HCT116 (cell line): ENCODE data around the gene IRAG1. TPM values are rescaled to one million over a fixed set of nuclear protein-coding genes. Genes with fewer than 3 reads are reported as not detected.

ENCODE experiments used
- ATAC-seq: fragments of 200-7000 bp; cut with Tn5 transposase; 2 replicates; pipeline ENCODE4 v1.9.1; 2020; ENCODE audit warnings: mild to moderate bottlenecking, moderate library complexity
- BruUV-seq: library from RNA; stranded (reverse); fragments of 400-500 nt; replicated peaks from 2 replicates; lab custom pipeline; 2021; lab: Mats Ljungman, UMichigan
- CTCF ChIA-PET: fragments of 300-600 bp; sonication (Branson Sonifier 250); formaldehyde crosslinking; loops from one replicate; lab custom pipeline; 2021; ENCODE audit warnings: antibody characterized with exemption; lab: Charles Lee
- POLR2A ChIA-PET: fragments of 300-600, 350-600 bp; sonication (Branson Sonifier 250); formaldehyde crosslinking; loops from one replicate; lab custom pipeline; 2021; ENCODE audit warnings: antibody characterized with exemption; lab: Charles Lee
- RAD21 ChIA-PET, 2 experiments: fragments of 300-600 bp; sonication (Branson Sonifier 250); formaldehyde crosslinking; loops; one replicate each; lab custom pipeline; 2023; ENCODE audit warnings: low total read pairs in 2 of 2; ENCODE audit not compliant: uncharacterized antibody in 2 of 2, unreplicated experiment in 2 of 2, low non-redundant PET in 1 of 2; lab: Charles Lee
- DNase-seq: peaks from one replicate; pipeline ENCODE4 v3.0.0-alpha.2; 2010; ENCODE audit warnings: low read depth, low spot score
- H2AFZ ChIP-seq: fragments of 200-600 bp; shearing (Covaris generic), sonication (generic); 2 replicates; pipeline ENCODE4 v1.6.1; 2017; ENCODE audit warnings: low read depth, mixed run types, mixed read lengths, antibody characterized with exemption, low read length; ENCODE audit not compliant: poor library complexity, severe bottlenecking
- H3K27ac ChIP-seq: 2 replicates; pipeline ENCODE4 v1.5.1; 2012; ENCODE audit warnings: low read depth, low read length
- H3K27me3 ChIP-seq: fragments of 200-600 bp; sonication (generic); 2 replicates; pipeline ENCODE4 v1.6.1; 2016; ENCODE audit warnings: mixed run types, low read length, mixed read lengths; ENCODE audit not compliant: insufficient read depth
- H3K36me3 ChIP-seq, 2 experiments: fragments of 200-500 bp in 1 of 2; fragments of 200-600 bp in 1 of 2; sonication (Bioruptor generic) in 1 of 2; sonication (generic) in 1 of 2; 2 replicates each; pipeline versions ENCODE4 v1.5.1 to v1.6.1; 2014 to 2016; ENCODE audit warnings: low read length in 2 of 2, inconsistent platforms in 1 of 2, mixed read lengths in 1 of 2, mixed run types in 1 of 2; ENCODE audit not compliant: insufficient read depth in 2 of 2, control insufficient read depth in 1 of 2
- H3K4me1 ChIP-seq, 2 experiments: fragments of 200-600 bp in 1 of 2; sonication (generic) in 1 of 2; 2 replicates each; pipeline versions ENCODE4 v1.5.1 to v1.6.1; 2012 to 2017; ENCODE audit warnings: low read length in 2 of 2, inconsistent platforms in 1 of 2, mild to moderate bottlenecking in 1 of 2, mixed read lengths in 1 of 2, mixed run types in 1 of 2, moderate library complexity in 1 of 2; ENCODE audit not compliant: insufficient read depth in 2 of 2, control insufficient read depth in 1 of 2
- H3K4me2 ChIP-seq: fragments of 200-600 bp; sonication (generic); 2 replicates; pipeline ENCODE4 v1.6.1; 2017; ENCODE audit warnings: mixed run types, low read length, mixed read lengths
- H3K4me3 ChIP-seq, 2 experiments: fragments of 200-600 bp in 1 of 2; sonication (generic) in 1 of 2; replicated peaks in 1 of 2; 2 replicates each; pipeline ENCODE4 v1.5.1; 2011 to 2016; ENCODE audit warnings: low read length in 2 of 2, control low read depth in 1 of 2, low read depth in 1 of 2, mild to moderate bottlenecking in 1 of 2, mixed read lengths in 1 of 2, mixed run types in 1 of 2
- H3K79me2 ChIP-seq: fragments of 200-600 bp; sonication (generic); 2 replicates; pipeline ENCODE4 v1.6.1; 2017; ENCODE audit warnings: mild to moderate bottlenecking, mixed run types, low read length, moderate library complexity, mixed read lengths; ENCODE audit not compliant: insufficient read depth
- H3K9ac ChIP-seq: fragments of 200-600 bp; sonication (generic); 2 replicates; pipeline ENCODE4 v1.6.1; 2016; ENCODE audit warnings: low read length, mixed read lengths
- H3K9me2 ChIP-seq: fragments of 200-600 bp; sonication (generic), shearing (Covaris generic); 2 replicates; pipeline ENCODE4 v1.6.1; 2017; ENCODE audit warnings: mixed run types, mild to moderate bottlenecking, moderate library complexity; ENCODE audit not compliant: insufficient read depth
- H3K9me3 ChIP-seq, 2 experiments: fragments of 200-500 bp in 1 of 2; fragments of 200-600 bp in 1 of 2; sonication (Bioruptor generic) in 1 of 2; sonication (generic) in 1 of 2; 2 replicates each; pipeline ENCODE4 v1.6.1; 2014 to 2017; ENCODE audit warnings: low read length in 2 of 2, mixed read lengths in 2 of 2, inconsistent platforms in 1 of 2, low read depth in 1 of 2, mild to moderate bottlenecking in 1 of 2, mixed run types in 1 of 2, moderate library complexity in 1 of 2; ENCODE audit not compliant: control insufficient read depth in 1 of 2, insufficient read depth in 1 of 2
- H4K20me1 ChIP-seq: fragments of 200-600 bp; sonication (generic), shearing (Covaris generic); 2 replicates; pipeline ENCODE4 v1.6.1; 2017; ENCODE audit warnings: mixed run types, mild to moderate bottlenecking, moderate library complexity; ENCODE audit not compliant: insufficient read depth
- ELF1 ChIP-seq: IDR thresholded peaks from 2 replicates; pipeline ENCODE4 v1.6.1; 2012; ENCODE audit warnings: low read depth, borderline replicate concordance
- EZH2 ChIP-seq: fragments of 200-600 bp; sonication (generic); IDR thresholded peaks from 2 replicates; pipeline ENCODE4 v1.6.1; 2017; ENCODE audit warnings: antibody characterized with exemption, mixed run types
- EZH2phosphoT487 ChIP-seq: fragments of 200-600 bp; IDR thresholded peaks from 2 replicates; pipeline ENCODE4 v1.6.1; 2018; ENCODE audit warnings: antibody characterized with exemption, borderline replicate concordance
- JUND ChIP-seq: IDR thresholded peaks from 2 replicates; pipeline ENCODE4 v1.6.1; 2012
- POLR2A ChIP-seq: IDR thresholded peaks from 2 replicates; pipeline ENCODE4 v1.7.0; 2011; ENCODE audit warnings: borderline replicate concordance; ENCODE audit not compliant: insufficient read depth, insufficient read length; ENCODE audit errors: extremely low read depth
- SP1 ChIP-seq: IDR thresholded peaks from 2 replicates; pipeline ENCODE4 v1.6.1; 2012; ENCODE audit warnings: low read depth
- TCF7L2 ChIP-seq: IDR thresholded peaks from 2 replicates; pipeline ENCODE4 v1.7.0; 2011; ENCODE audit warnings: borderline replicate concordance, inconsistent platforms; ENCODE audit not compliant: insufficient read depth, insufficient read length; ENCODE audit errors: extremely low read depth
- ZFX ChIP-seq: fragments of 450-650 bp; IDR thresholded peaks from 2 replicates; pipeline ENCODE4 v1.6.1; 2017
- ZNF274 ChIP-seq: fragments of 200-500 bp; sonication (Bioruptor generic); IDR thresholded peaks from 2 replicates; pipeline ENCODE4 v1.6.1; 2014; ENCODE audit warnings: mild to moderate bottlenecking, low read depth, low read length, inconsistent platforms
- intact Hi-C: fragments of 100-400 bp; cut with micrococcal nuclease; formaldehyde crosslinking; loops from 2 replicates; pipeline ENCODE4 v1.10.0; 2022
- total RNA-seq: library from RNA; stranded (reverse); gene quantifications from one replicate; pipeline ENCODE4 v1.2.1, GENCODE V29; 2021; ENCODE audit not compliant: unreplicated experiment
- TF ChIP-seq, protein P1 (sequence below): IDR thresholded peaks from 2 replicates; pipeline ENCODE4 v1.6.1; 2012

Gene IRAG1
- total RNA-seq, 1 experiment from 2014 or later = 3.7 TPM

DNA sequence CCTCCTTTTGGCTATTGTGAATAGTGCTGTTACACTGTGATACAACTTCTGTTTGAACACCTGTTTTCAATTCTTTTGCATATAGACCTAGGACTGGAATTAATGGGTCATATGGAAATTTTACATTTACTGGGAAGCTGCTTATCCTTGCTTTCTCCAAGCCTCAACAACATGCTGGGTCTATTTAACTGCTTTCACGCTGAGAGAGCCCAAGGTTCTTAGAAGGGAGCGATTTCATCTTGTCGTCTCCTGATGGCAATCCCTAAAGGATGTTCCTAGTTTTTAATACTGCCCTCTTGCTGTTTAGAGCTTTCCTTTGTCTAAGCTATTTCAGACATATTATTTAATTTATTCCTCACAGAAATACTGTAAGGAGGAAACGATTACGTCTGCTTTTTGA, 15.5 kb downstream of the IRAG1 start:
- Histone ChIP-seq H3K9me2 (no peaks in the 10 kb centered on the region), H3K79me2 (no peaks in the 10 kb centered on the region), H3K36me3 (no peaks in the 10 kb centered on the region), H2AFZ (no peak overlapping the region), H3K4me3 (no peak overlapping the region), H3K4me1 (peaks cover 19 to 42% of the 10 kb centered on the region in 2 experiments; a peak in 3 of 4 replicates), H3K27ac (no peak overlapping the region), H3K9ac (no peak overlapping the region), H4K20me1 (no peaks in the 10 kb centered on the region), H3K27me3 (no peaks in the 10 kb centered on the region)
- intact Hi-C loops = no loop called here
- ChIA-PET CTCF (interaction anchor here (0.9 kb wide), 1 partner anchor 18 kb away, joined by 3 read pairs; no protein-coding TSS in a partner anchor), POLR2A (no interaction called here), RAD21 (no interaction called here)
- BruUV-seq = no TSS peak
- DNase-seq (no peak), ATAC-seq (no peak)
- TF ChIP-seq EZH2 = no peak
- no peak for TF ChIP-seq POLR2A
- TF ChIP-seq, protein P1, sequence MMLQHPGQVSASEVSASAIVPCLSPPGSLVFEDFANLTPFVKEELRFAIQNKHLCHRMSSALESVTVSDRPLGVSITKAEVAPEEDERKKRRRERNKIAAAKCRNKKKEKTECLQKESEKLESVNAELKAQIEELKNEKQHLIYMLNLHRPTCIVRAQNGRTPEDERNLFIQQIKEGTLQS = no peak
- TF ChIP-seq, all 23 proteins: peak for 0
- Histone ChIP-seq H3K9me3 (no peaks in the 10 kb centered on the region), H3K4me2 (no peak overlapping the region)

DNA sequence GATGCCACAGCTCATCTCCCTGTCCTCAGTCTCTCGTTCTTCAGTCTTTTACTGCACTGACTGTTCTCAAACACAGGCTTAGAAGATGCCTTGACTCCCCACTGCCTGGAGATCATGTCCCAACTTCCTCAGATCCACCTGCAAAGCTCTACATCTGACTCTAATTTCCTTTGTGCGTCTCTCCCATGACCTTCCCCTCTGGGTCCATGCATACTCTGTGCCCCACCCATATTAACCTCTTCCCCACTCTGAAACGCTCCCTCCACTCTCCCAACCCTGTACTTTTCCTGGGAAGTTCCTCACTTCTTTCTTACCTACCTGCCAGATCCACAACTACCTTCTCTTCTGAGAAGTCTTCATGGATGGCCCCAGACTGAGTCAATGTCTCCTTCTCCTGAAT, 16.6 kb downstream of the IRAG1 start:
- BruUV-seq = no TSS peak
- no peaks in the 10 kb centered on the region for H3K9me3 ChIP-seq

More for the DNA sequence above, 16.6 kb downstream of the IRAG1 start:
- Histone ChIP-seq H3K36me3 (0 out of 4 replicates have a peak, but pooled peaks cover 0 to 3% of the 10 kb centered on the region in 2 experiments), H3K9ac (no peak overlapping the region), H3K9me2 (no peaks in the 10 kb centered on the region), H2AFZ (no peak overlapping the region), H3K27me3 (no peaks in the 10 kb centered on the region), H3K79me2 (no peaks in the 10 kb centered on the region), H3K27ac (no peak overlapping the region), H4K20me1 (no peaks in the 10 kb centered on the region), H3K4me3 (no peak overlapping the region)
- intact Hi-C loops = no loop called here
- ChIA-PET RAD21 (no interaction called here), CTCF (no interaction called here)
- no peak for DNase-seq
- TF ChIP-seq ZFX (no peak), SP1 (no peak), POLR2A (no peak), ZNF274 (no peak), ELF1 (no peak), EZH2phosphoT487 (no peak), TCF7L2 (no peak), JUND (no peak)
- TF ChIP-seq, all 23 proteins: peak for 0
- Histone ChIP-seq H3K4me1 (peaks cover 19 to 48% of the 10 kb centered on the region in 2 experiments; a peak in 3 of 4 replicates), H3K4me2 (no peak overlapping the region)
- POLR2A ChIA-PET = no interaction called here
- ATAC-seq = no peak
